ENCODE results near the gene CCDC186. TPM values are rescaled to one million over a fixed set of nuclear protein-coding genes. Genes with fewer than 3 reads are reported as not detected.

CCDC186 gene
- total RNA-seq, 6 donors from 2014 or later = 21.4 to 90.0 (median 30.9) TPM

GRCh38 chr10:114202812-114203211 is 28.8 kb upstream of the CCDC186 start:
- Histone ChIP-seq H3K27me3 (no peaks in the 10 kb centered on the region), H3K9me3 (no peaks in the 10 kb centered on the region), H3K4me1 (no peaks in the 10 kb centered on the region), H3K27ac (no peak overlapping the region), H3K36me3 (no peaks in the 10 kb centered on the region), H3K4me3 (no peak overlapping the region)
- ATAC-seq (ENCODE audit: low FRiP score in 2 of 2) (peak in 1 of 2 donors; percentile 55), DNase-seq (no peak)
- TF ChIP-seq EP300 (IDR thresholded peaks at IDR 0.05) (no peak), POLR2AphosphoS5 (IDR thresholded peaks at IDR 0.05) (no peak), CTCF (IDR thresholded peaks at IDR 0.05) (no peak), POLR2A (IDR thresholded peaks at IDR 0.05) (no peak)
- 74 to 77% methylated on average over 3 of the region's 3 CpGs for WGBS, 2 donors

GRCh38 chr10:114199239-114199638 is 25.2 kb upstream of the CCDC186 start:
- H3K27me3 ChIP-seq = no peaks in the 10 kb centered on the region
- H3K4me1 ChIP-seq = no peaks in the 10 kb centered on the region
- no peaks in the 10 kb centered on the region for H3K36me3 ChIP-seq
- H3K27ac ChIP-seq = no peak overlapping the region
- H3K4me3 ChIP-seq = no peak overlapping the region
- H3K9me3 ChIP-seq = no peaks in the 10 kb centered on the region
- 70 to 73% methylated on average over 4 of the region's 4 CpGs for WGBS, 2 donors
- DNase-seq (no peak), ATAC-seq (ENCODE audit: low FRiP score in 2 of 2) (peak in 1 of 2 donors; percentile 56)
- TF ChIP-seq POLR2A (IDR thresholded peaks at IDR 0.05) (no peak), EP300 (IDR thresholded peaks at IDR 0.05) (no peak), CTCF (IDR thresholded peaks at IDR 0.05) (no peak), POLR2AphosphoS5 (IDR thresholded peaks at IDR 0.05) (no peak)

- WGBS, 2 donors = 60 to 83% methylated on average over 2 of the region's 2 CpGs
- ATAC-seq (ENCODE audit: low FRiP score in 2 of 2) (no peak), DNase-seq (no peak)
- no peaks in the 10 kb centered on the region for H3K27me3 ChIP-seq
- H3K4me1 ChIP-seq = no peaks in the 10 kb centered on the region
- no peak overlapping the region for H3K4me3 ChIP-seq
- TF ChIP-seq POLR2A (IDR thresholded peaks at IDR 0.05) = no peak
- TF ChIP-seq EP300 (IDR thresholded peaks at IDR 0.05) = no peak
- no peak for TF ChIP-seq CTCF (IDR thresholded peaks at IDR 0.05)
- TF ChIP-seq POLR2AphosphoS5 (IDR thresholded peaks at IDR 0.05) = no peak
- no peaks in the 10 kb centered on the region for H3K36me3 ChIP-seq
- no peaks in the 10 kb centered on the region for H3K9me3 ChIP-seq
- H3K27ac ChIP-seq = no peak overlapping the region
These were observed 21.1 kb upstream of the CCDC186 start for GRCh38 chr10:114195079-114195478.

GRCh38 chr10:114189700-114190099 is 15.7 kb upstream of the CCDC186 start:
- WGBS, 2 donors = 82 to 83% methylated on average over 8 of the region's 8 CpGs
- Histone ChIP-seq H3K27ac (no peak overlapping the region), H3K4me1 (no peaks in the 10 kb centered on the region), H3K4me3 (no peak overlapping the region), H3K27me3 (no peaks in the 10 kb centered on the region), H3K36me3 (no peaks in the 10 kb centered on the region), H3K9me3 (no peaks in the 10 kb centered on the region)
- DNase-seq = no peak
- ATAC-seq (ENCODE audit: low FRiP score in 2 of 2) = peak in 1 of 2 donors; percentile 66
- TF ChIP-seq POLR2AphosphoS5 (IDR thresholded peaks at IDR 0.05) = no peak
- TF ChIP-seq EP300 (IDR thresholded peaks at IDR 0.05) = no peak
- TF ChIP-seq CTCF (IDR thresholded peaks at IDR 0.05) = no peak
- TF ChIP-seq POLR2A (IDR thresholded peaks at IDR 0.05) = no peak

- no peak for DNase-seq
- H3K4me1 ChIP-seq = no peaks in the 10 kb centered on the region
- H3K36me3 ChIP-seq = no peaks in the 10 kb centered on the region
- H3K9me3 ChIP-seq = no peaks in the 10 kb centered on the region
- no peak for ATAC-seq (ENCODE audit: low FRiP score in 2 of 2)
- TF ChIP-seq POLR2AphosphoS5 (IDR thresholded peaks at IDR 0.05) = no peak
- H3K27ac ChIP-seq = no peak overlapping the region
- no peak overlapping the region for H3K4me3 ChIP-seq
- H3K27me3 ChIP-seq = no peaks in the 10 kb centered on the region
- WGBS, 2 donors = 84 to 86% methylated on average over 3 of the region's 3 CpGs
These were observed 14.9 kb upstream of the CCDC186 start for GRCh38 chr10:114188900-114189299.

Data from upper lobe of left lung (tissue), 6 donors.